B cell (primary cell): ENCODE data around the gene GTF2IRD1. TPM values are rescaled to one million over a fixed set of nuclear protein-coding genes. Genes with fewer than 3 reads are reported as not detected.

Experiments used
- ATAC-seq: fragments of 200-7000 bp; cut with Tn5 transposase; one replicate; pipeline ENCODE4 v1.10.0; 2021; ENCODE audit warnings: low read depth, mild to moderate bottlenecking, moderate number of reproducible peaks, moderate library complexity
- CTCF ChIA-PET: fragments of 350-600 bp; sonication (Branson Sonifier 250); formaldehyde crosslinking; loops from one replicate; lab custom pipeline; 2021; ENCODE audit warnings: antibody characterized with exemption, inconsistent platforms; lab: Charles Lee
- POLR2A ChIA-PET: fragments of 350-600 bp; sonication (Branson Sonifier 250); formaldehyde crosslinking; loops from one replicate; lab custom pipeline; 2021; ENCODE audit warnings: antibody characterized with exemption; lab: Charles Lee
- DNase-seq: peaks from one replicate; pipeline ENCODE4 v3.0.0; 2013
- H2AFZ ChIP-seq: 2 replicates; pipeline ENCODE4 v1.6.1; 2012; ENCODE audit warnings: mild to moderate bottlenecking, low read depth, low read length; ENCODE audit not compliant: insufficient read depth, poor library complexity, severe bottlenecking
- H3K27ac ChIP-seq, 2 donors: 1 replicate in 1 of 2; 2 replicates in 1 of 2; pipeline ENCODE4 v1.5.1; 2012 to 2013; ENCODE audit warnings: low read length in 2 of 2, mild to moderate bottlenecking in 2 of 2, moderate library complexity in 1 of 2
- H3K27me3 ChIP-seq, 4 experiments: fragments of 200-600 bp in 1 of 4; sonication (generic) in 1 of 4; replicated peaks in 1 of 4; 1 replicate in 2 of 4; 2 replicates in 2 of 4; pipeline versions ENCODE4 v1.6.1 to v1.7.0; 2013 to 2016; ENCODE audit warnings: low read length in 3 of 4, mild to moderate bottlenecking in 2 of 4, mixed read lengths in 1 of 4, moderate library complexity in 1 of 4; ENCODE audit not compliant: insufficient read depth in 4 of 4, control insufficient read depth in 3 of 4; ENCODE audit errors: control extremely low read depth in 1 of 4
- H3K36me3 ChIP-seq, 2 experiments: replicated peaks in 1 of 2; 1 replicate in 1 of 2; 2 replicates in 1 of 2; pipeline versions ENCODE4 v1.6.1 to v1.7.1; 2013; ENCODE audit warnings: low read length in 1 of 2; ENCODE audit not compliant: insufficient read depth in 2 of 2, control insufficient read depth in 1 of 2; ENCODE audit errors: control extremely low read depth in 1 of 2, extremely low read depth in 1 of 2
- H3K4me1 ChIP-seq, 2 donors: fragments of 200-600 bp in 1 of 2; sonication (generic) in 1 of 2; 1 replicate in 1 of 2; 2 replicates in 1 of 2; pipeline versions ENCODE4 v1.5.1 to v1.6.1; 2013 to 2017; ENCODE audit warnings: low read length in 2 of 2; ENCODE audit not compliant: control insufficient read depth in 2 of 2, insufficient read depth in 2 of 2
- H3K4me2 ChIP-seq: replicated peaks from 2 replicates; pipeline ENCODE3; 2012; ENCODE audit warnings: mild to moderate bottlenecking, low read depth, low read length; ENCODE audit not compliant: poor library complexity, severe bottlenecking
- H3K4me3 ChIP-seq, 5 experiments: fragments of 200-600 bp in 1 of 5; sonication (generic) in 1 of 5; 1 replicate in 3 of 5; 2 replicates in 2 of 5; pipeline versions ENCODE4 v1.5.1 to v1.7.0; 2011 to 2016; ENCODE audit warnings: low read length in 4 of 5, mild to moderate bottlenecking in 4 of 5, low read depth in 2 of 5, control low read depth in 1 of 5, moderate library complexity in 1 of 5; ENCODE audit not compliant: insufficient read depth in 1 of 5; ENCODE audit errors: control extremely low read depth in 1 of 5, extremely low read depth in 1 of 5
- H3K79me2 ChIP-seq: fragments of 200-600 bp; sonication (generic); one replicate; pipeline ENCODE4 v1.6.0; 2016; ENCODE audit warnings: low read length; ENCODE audit not compliant: control insufficient read depth, insufficient read depth
- H3K9ac ChIP-seq: fragments of 200-600 bp; sonication (generic); 2 replicates; pipeline ENCODE4 v1.6.1; 2017; ENCODE audit warnings: mild to moderate bottlenecking, low read length, moderate library complexity
- H3K9me3 ChIP-seq, 3 donors: one replicate each; pipeline versions ENCODE4 v1.6.1 to v1.7.1; 2013; ENCODE audit warnings: low read length in 2 of 3; ENCODE audit not compliant: control insufficient read depth in 2 of 3, insufficient read depth in 1 of 3; ENCODE audit errors: control extremely low read depth in 1 of 3
- H4K20me1 ChIP-seq: 2 replicates; pipeline ENCODE4 v1.6.0; 2012; ENCODE audit warnings: mild to moderate bottlenecking, low read length; ENCODE audit not compliant: insufficient read depth, control insufficient read depth, poor library complexity, severe bottlenecking
- H3K27ac Mint-ChIP-seq: one replicate; pipeline ENCODE4 v1.8.0; 2021; ENCODE audit warnings: mixed read lengths
- H3K27me3 Mint-ChIP-seq: one replicate; pipeline ENCODE4 v1.8.0; 2021; ENCODE audit warnings: mixed read lengths
- H3K4me1 Mint-ChIP-seq: one replicate; pipeline ENCODE4 v1.8.0; 2021; ENCODE audit warnings: mixed read lengths
- H3K4me3 Mint-ChIP-seq: one replicate; pipeline ENCODE4 v1.8.0; 2021; ENCODE audit warnings: mixed read lengths
- H3K9me3 Mint-ChIP-seq: one replicate; pipeline ENCODE4 v1.8.0; 2022; ENCODE audit warnings: mixed read lengths; ENCODE audit not compliant: insufficient read depth
- CTCF ChIP-seq: fragments of 200-600 bp; IDR thresholded peaks from one replicate; pipeline ENCODE4 v1.8.0; 2022; ENCODE audit warnings: antibody characterized with exemption, mild to moderate bottlenecking
- EZH2 ChIP-seq: IDR thresholded peaks from 2 replicates; pipeline ENCODE4 v1.6.1; 2012; ENCODE audit warnings: borderline replicate concordance, low read depth, mild to moderate bottlenecking, moderate library complexity, low read length; ENCODE audit not compliant: insufficient read depth, poor library complexity, severe bottlenecking
- whole genome bisulfite sequencing: methylation state at CpG from one replicate; pipeline ENCODE4 v1.1.5; 2013; ENCODE audit warnings: missing lambda C conversion rate; ENCODE audit not compliant: insufficient coverage; 5-methylcytosine and 5-hydroxymethylcytosine counted together
- intact Hi-C: fragments of 100-400 bp; cut with micrococcal nuclease; formaldehyde crosslinking; loops from one replicate; pipeline ENCODE4 v1.10.0; 2022
- polyA plus RNA-seq: library from polyadenylated mRNA; depleted of rRNA; stranded (reverse); fragments of >200 nt; gene quantifications from 2 replicates; pipeline ENCODE4 v1.2.3, GENCODE V29; 2012
- total RNA-seq, 2 donors: library from RNA; stranded (reverse); fragments of 120-200 nt in 1 of 2; gene quantifications; 1 replicate in 1 of 2; 2 replicates in 1 of 2; pipeline versions ENCODE4 v1.2.3 to v1.2.4, GENCODE V29; 2013 to 2022

GTF2IRD1 gene
- total and polyA plus RNA-seq, 2 donors (not counting 1 experiment from before 2014, with no cell fraction given), result 0.45 to 2.2 TPM

- H3K79me2 ChIP-seq, result no peaks in the 10 kb centered on the region
- DNase-seq (no peak), ATAC-seq (no peak)
- H3K4me1 Mint-ChIP-seq, result no peaks in the 10 kb centered on the region
- H2AFZ ChIP-seq, result no peak overlapping the region
- no peak overlapping the region for H3K9ac ChIP-seq
- H3K36me3 ChIP-seq, result no peaks in the 10 kb centered on the region
- no peaks in the 10 kb centered on the region for H3K27me3 Mint-ChIP-seq
- TF ChIP-seq EZH2, result no peak
- no peak for TF ChIP-seq CTCF
- H3K4me3 ChIP-seq, result no peak overlapping the region
- no peak overlapping the region for H3K4me2 ChIP-seq
- peaks cover 6% of the 10 kb centered on the region for H3K9me3 Mint-ChIP-seq
- no peak overlapping the region for H3K27ac Mint-ChIP-seq
- peaks cover 0 to 21% (median 5%) of the 10 kb centered on the region in 3 donors for H3K9me3 ChIP-seq
- H3K27ac ChIP-seq, result no peak overlapping the region
- no peaks in the 10 kb centered on the region for H4K20me1 ChIP-seq
- H3K4me1 ChIP-seq, result no peaks in the 10 kb centered on the region
- 89% methylated on average over 2 of the region's 6 CpGs for WGBS
- no peaks in the 10 kb centered on the region for H3K27me3 ChIP-seq
- no peak overlapping the region for H3K4me3 Mint-ChIP-seq
- CTCF ChIA-PET, result no interaction called here
- intact Hi-C loops, result no loop called here
- POLR2A ChIA-PET, result no interaction called here
Measured at GRCh38 chr7:74493295-74493694, 39.6 kb downstream of the GTF2IRD1 start.

- no peak overlapping the region for H3K4me3 ChIP-seq
- H4K20me1 ChIP-seq, result no peaks in the 10 kb centered on the region
- Mint-ChIP-seq H3K9me3 (peaks cover 6% of the 10 kb centered on the region), H3K4me3 (no peak overlapping the region), H3K27me3 (no peaks in the 10 kb centered on the region), H3K27ac (no peak overlapping the region), H3K4me1 (no peaks in the 10 kb centered on the region)
- DNase-seq, result no peak
- ChIA-PET CTCF (no interaction called here), POLR2A (no interaction called here)
- H3K4me1 ChIP-seq, result no peaks in the 10 kb centered on the region
- no peak overlapping the region for H3K27ac ChIP-seq
- WGBS, result 96% methylated on average over 13 of the region's 14 CpGs
- no peaks in the 10 kb centered on the region for H3K79me2 ChIP-seq
- no peak overlapping the region for H3K9ac ChIP-seq
- intact Hi-C loops, result no loop called here
- no peak overlapping the region for H2AFZ ChIP-seq
- TF ChIP-seq CTCF, result no peak
- TF ChIP-seq EZH2, result no peak
- no peaks in the 10 kb centered on the region for H3K27me3 ChIP-seq
- H3K4me2 ChIP-seq, result no peak overlapping the region
- H3K36me3 ChIP-seq, result no peaks in the 10 kb centered on the region
- no peak for ATAC-seq
- peaks cover 0 to 23% (median 5%) of the 10 kb centered on the region in 3 donors for H3K9me3 ChIP-seq
Measured at GRCh38 chr7:74494076-74494548, 40.4 kb downstream of the GTF2IRD1 start.
